ENCODE results near the gene NFAT5.

The NFAT5 gene

GRCh38 chr16:69741951-69742904 is 176.5 kb downstream of the NFAT5 start:
- no peak for DNase-seq (ENCODE audit: low read depth)

- DNase-seq (ENCODE audit: low read depth) = no peak
These were observed 178.8 kb downstream of the NFAT5 start for GRCh38 chr16:69744363-69745231.

- DNase-seq (ENCODE audit: low read depth) = no peak
These were observed 179.5 kb downstream of the NFAT5 start for GRCh38 chr16:69745232-69745612.

- no peak for DNase-seq (ENCODE audit: low read depth)
These were observed 180.2 kb downstream of the NFAT5 start for GRCh38 chr16:69745959-69746358.

- no peak for DNase-seq (ENCODE audit: low read depth)
These were observed 181.3 kb downstream of the NFAT5 start for GRCh38 chr16:69747115-69747514.

- DNase-seq (ENCODE audit: low read depth) = no peak
These were observed 183.1 kb downstream of the NFAT5 start for GRCh38 chr16:69748694-69749345.

- DNase-seq (ENCODE audit: low read depth) = no peak
These were observed 188.3 kb downstream of the NFAT5 start for GRCh38 chr16:69754143-69754468.
